Fibroblast of lung (primary cell): ENCODE data around the gene AGPAT4. TPM values are rescaled to one million over a fixed set of nuclear protein-coding genes. Genes with fewer than 3 reads are reported as not detected.

ENCODE experiments used
- DNase-seq, 2 donors: peaks; one replicate each; pipeline versions ENCODE4 v3.0.0 to v3.0.0-alpha.2; 2010; ENCODE audit warnings: low read depth in 2 of 2
- H2AFZ ChIP-seq: 2 replicates; pipeline ENCODE4 v1.5.1; 2012; ENCODE audit warnings: low read length, control low read depth, inconsistent platforms
- H3K27ac ChIP-seq: 2 replicates; pipeline ENCODE4 v1.5.1; 2011; ENCODE audit warnings: low read length, control low read depth; ENCODE audit not compliant: insufficient read depth
- H3K27me3 ChIP-seq: 2 replicates; pipeline ENCODE4 v1.5.1; 2011; ENCODE audit warnings: mild to moderate bottlenecking, low read length; ENCODE audit not compliant: control insufficient read depth, insufficient read depth
- H3K36me3 ChIP-seq: 2 replicates; pipeline ENCODE4 v1.5.1; 2011; ENCODE audit warnings: low read length; ENCODE audit not compliant: control insufficient read depth, insufficient read depth
- H3K4me1 ChIP-seq: 2 replicates; pipeline ENCODE4 v1.5.1; 2011; ENCODE audit warnings: low read length; ENCODE audit not compliant: control insufficient read depth, insufficient read depth; ENCODE audit errors: extremely low read depth
- H3K4me2 ChIP-seq: 2 replicates; pipeline ENCODE4 v1.5.1; 2011; ENCODE audit warnings: low read length, control low read depth; ENCODE audit not compliant: insufficient read depth; ENCODE audit errors: extremely low read depth
- H3K4me3 ChIP-seq, 4 experiments: fragments of 200-600 bp in 1 of 4; sonication (generic) in 1 of 4; replicated peaks in 1 of 4; 2 replicates each; pipeline ENCODE4 v1.5.1; 2011 to 2016; ENCODE audit warnings: low read length in 4 of 4, low read depth in 3 of 4, mild to moderate bottlenecking in 3 of 4, control low read depth in 2 of 4, inconsistent platforms in 1 of 4, mixed read lengths in 1 of 4; ENCODE audit not compliant: insufficient read depth in 1 of 4; ENCODE audit errors: control extremely low read depth in 1 of 4
- H3K79me2 ChIP-seq: 2 replicates; pipeline ENCODE4 v1.5.1; 2012; ENCODE audit warnings: mild to moderate bottlenecking, low read length, inconsistent platforms; ENCODE audit not compliant: control insufficient read depth, insufficient read depth
- H3K9ac ChIP-seq: 2 replicates; pipeline ENCODE4 v1.5.1; 2011; ENCODE audit warnings: mild to moderate bottlenecking, low read length, control low read depth; ENCODE audit not compliant: insufficient read depth
- H3K9me3 ChIP-seq: 2 replicates; pipeline ENCODE4 v1.5.1; 2012; ENCODE audit warnings: low read depth, low read length; ENCODE audit not compliant: control insufficient read depth, insufficient read depth
- H4K20me1 ChIP-seq: 2 replicates; pipeline ENCODE4 v1.5.1; 2011; ENCODE audit warnings: low read length; ENCODE audit not compliant: control insufficient read depth, insufficient read depth; ENCODE audit errors: extremely low read depth
- EZH2 ChIP-seq: IDR thresholded peaks from 2 replicates; pipeline ENCODE4 v1.5.1; 2012; ENCODE audit warnings: low read length, control low read depth, mild to moderate bottlenecking; ENCODE audit errors: missing control alignments
- polyA plus RNA-seq, 2 donors: library from polyadenylated mRNA; depleted of rRNA in 1 of 2; stranded (reverse) in 1 of 2; unstranded in 1 of 2; fragments of >200 nt; gene quantifications; 2 replicates each; pipeline ENCODE4 v1.2.1, GENCODE V29; 2011 to 2012; ENCODE audit warnings: missing spikeins in 1 of 2
- total RNA-seq: library from RNA; depleted of rRNA; stranded (reverse); fragments of >200 nt; gene quantifications from 2 replicates; pipeline ENCODE4 v1.2.1, GENCODE V29; 2014
- TF ChIP-seq, protein P1 (sequence below), 2 donors: IDR thresholded peaks in 1 of 2; conservative IDR thresholded peaks in 1 of 2; 1 replicate in 1 of 2; 2 replicates in 1 of 2; pipeline ENCODE4 v1.5.1; 2011 to 2012; ENCODE audit warnings: low read length in 2 of 2, control low read depth in 1 of 2, inconsistent platforms in 1 of 2, low read depth in 1 of 2, mild to moderate bottlenecking in 1 of 2

Gene AGPAT4
- total and polyA plus RNA-seq, 2 donors (not counting 1 experiment from before 2014, with no cell fraction given) = 4.7 to 8.4 TPM

DNA sequence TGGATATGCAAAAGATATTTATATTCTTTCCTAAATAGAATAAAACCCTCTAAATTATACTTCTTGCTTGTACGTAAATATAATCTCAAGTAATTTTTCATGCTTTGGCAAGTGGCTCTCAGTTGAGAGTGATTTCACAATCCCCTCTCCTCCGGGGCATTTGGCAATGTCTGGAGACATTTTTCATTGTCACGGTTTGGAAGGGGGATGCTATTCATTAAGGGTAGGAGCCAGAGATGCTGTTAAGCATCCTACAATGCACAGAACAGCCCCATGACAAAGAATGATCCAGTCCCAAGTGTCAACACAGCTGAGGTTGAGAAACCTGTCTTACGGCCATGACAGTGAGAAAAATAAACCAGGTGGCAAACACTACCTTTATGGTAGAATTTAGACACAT, 75.7 kb downstream of the AGPAT4 start:
- no peak for TF ChIP-seq EZH2
- TF ChIP-seq, protein P1, sequence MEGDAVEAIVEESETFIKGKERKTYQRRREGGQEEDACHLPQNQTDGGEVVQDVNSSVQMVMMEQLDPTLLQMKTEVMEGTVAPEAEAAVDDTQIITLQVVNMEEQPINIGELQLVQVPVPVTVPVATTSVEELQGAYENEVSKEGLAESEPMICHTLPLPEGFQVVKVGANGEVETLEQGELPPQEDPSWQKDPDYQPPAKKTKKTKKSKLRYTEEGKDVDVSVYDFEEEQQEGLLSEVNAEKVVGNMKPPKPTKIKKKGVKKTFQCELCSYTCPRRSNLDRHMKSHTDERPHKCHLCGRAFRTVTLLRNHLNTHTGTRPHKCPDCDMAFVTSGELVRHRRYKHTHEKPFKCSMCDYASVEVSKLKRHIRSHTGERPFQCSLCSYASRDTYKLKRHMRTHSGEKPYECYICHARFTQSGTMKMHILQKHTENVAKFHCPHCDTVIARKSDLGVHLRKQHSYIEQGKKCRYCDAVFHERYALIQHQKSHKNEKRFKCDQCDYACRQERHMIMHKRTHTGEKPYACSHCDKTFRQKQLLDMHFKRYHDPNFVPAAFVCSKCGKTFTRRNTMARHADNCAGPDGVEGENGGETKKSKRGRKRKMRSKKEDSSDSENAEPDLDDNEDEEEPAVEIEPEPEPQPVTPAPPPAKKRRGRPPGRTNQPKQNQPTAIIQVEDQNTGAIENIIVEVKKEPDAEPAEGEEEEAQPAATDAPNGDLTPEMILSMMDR (conservative IDR thresholded peaks at IDR 0.05 in 1 of 2, IDR thresholded peaks at IDR 0.05 in 1 of 2; ENCODE audit: low read depth in 1 of 2, low read length in 2 of 2) = no peak
- DNase-seq = peak; percentile 42 to 69
- H3K27me3 ChIP-seq = no peaks in the 10 kb centered on the region
- H3K4me2 ChIP-seq = no peak overlapping the region
- H3K79me2 ChIP-seq = no peaks in the 10 kb centered on the region
- H3K36me3 ChIP-seq = no peaks in the 10 kb centered on the region
- no peak overlapping the region for H3K4me3 ChIP-seq
- no peaks in the 10 kb centered on the region for H4K20me1 ChIP-seq
- no peak overlapping the region for H3K9ac ChIP-seq
- H3K9me3 ChIP-seq = no peaks in the 10 kb centered on the region
- H3K4me1 ChIP-seq = peaks cover 2% of the 10 kb centered on the region
- H3K27ac ChIP-seq = no peak overlapping the region
- H2AFZ ChIP-seq = no peak overlapping the region

DNA sequence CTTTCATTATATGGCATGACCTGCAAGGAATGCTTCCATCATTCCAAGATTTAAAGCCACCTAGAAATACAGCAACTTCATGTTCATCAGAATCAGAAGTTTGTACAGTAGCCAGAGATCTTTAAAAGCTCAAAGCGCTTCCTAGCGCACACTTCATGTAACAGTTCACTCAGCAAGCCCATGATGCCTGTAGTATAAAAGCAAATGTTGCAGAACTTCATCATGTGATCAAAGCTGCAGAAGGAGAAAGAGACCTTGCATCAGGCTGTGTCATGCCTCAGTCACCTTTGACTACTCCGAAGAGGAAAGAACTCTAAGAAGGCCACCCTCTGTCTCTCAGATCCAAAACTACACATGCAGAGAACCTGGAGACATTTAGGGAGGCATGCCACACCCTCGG, 78.5 kb downstream of the AGPAT4 start:
- no peak overlapping the region for H3K27ac ChIP-seq
- H2AFZ ChIP-seq = no peak overlapping the region
- no peak overlapping the region for H3K4me2 ChIP-seq
- no peak overlapping the region for H3K9ac ChIP-seq
- DNase-seq = no peak
- TF ChIP-seq, protein P1 (conservative IDR thresholded peaks at IDR 0.05 in 1 of 2, IDR thresholded peaks at IDR 0.05 in 1 of 2; ENCODE audit: low read depth in 1 of 2, low read length in 2 of 2) = no peak
- no peak for TF ChIP-seq EZH2
- no peaks in the 10 kb centered on the region for H3K27me3 ChIP-seq
- no peaks in the 10 kb centered on the region for H3K9me3 ChIP-seq
- H3K4me3 ChIP-seq = no peak overlapping the region
- H4K20me1 ChIP-seq = no peaks in the 10 kb centered on the region
- H3K36me3 ChIP-seq = no peaks in the 10 kb centered on the region
- peaks cover 2% of the 10 kb centered on the region for H3K4me1 ChIP-seq
- no peaks in the 10 kb centered on the region for H3K79me2 ChIP-seq

DNA sequence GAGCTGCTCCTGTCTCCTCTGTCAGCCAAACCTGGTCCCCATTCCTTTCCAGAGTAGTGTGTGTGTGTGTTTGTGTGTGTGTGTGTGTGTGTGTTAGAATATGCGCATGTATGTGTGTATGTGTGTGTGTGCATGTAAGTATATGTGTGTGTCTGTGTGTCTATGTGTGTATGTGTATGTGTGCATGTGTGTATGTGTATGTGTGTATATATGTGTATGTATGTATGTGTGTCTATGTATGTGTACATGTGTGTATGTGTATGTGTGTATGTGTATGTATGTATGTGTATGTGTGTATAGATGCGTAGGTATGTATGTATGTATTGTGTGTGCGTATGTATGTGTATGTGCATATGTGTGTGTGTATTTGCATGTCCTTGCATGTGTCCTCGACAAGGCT, 79.5 kb downstream of the AGPAT4 start:
- Histone ChIP-seq H3K9me3 (no peaks in the 10 kb centered on the region), H3K79me2 (no peaks in the 10 kb centered on the region), H3K4me2 (no peak overlapping the region), H3K4me1 (peaks cover 2% of the 10 kb centered on the region), H3K36me3 (no peaks in the 10 kb centered on the region), H4K20me1 (no peaks in the 10 kb centered on the region), H3K27ac (no peak overlapping the region), H3K9ac (no peak overlapping the region), H2AFZ (no peak overlapping the region), H3K4me3 (no peak overlapping the region), H3K27me3 (no peaks in the 10 kb centered on the region)
- TF ChIP-seq, protein P1 (conservative IDR thresholded peaks at IDR 0.05 in 1 of 2, IDR thresholded peaks at IDR 0.05 in 1 of 2; ENCODE audit: low read depth in 1 of 2, low read length in 2 of 2) = no peak
- no peak for TF ChIP-seq EZH2
- DNase-seq = no peak
